T-helper 2 cell treated with Interferon-gamma antibody and Interleukin-4, amounts not matched to agents 5 μg/mL and 100 μg/mL, for 36 hours (primary cell): Measurements from ENCODE around the gene PTBP3.
"Not testable (repeated sequence)": the region's sequence is repeated elsewhere in the genome, so short reads cannot be mapped to it uniquely, and the experiment has no call there.

Experiments used
- DNase-seq: peaks from one replicate; pipeline ENCODE4 v3.0.0; 2021; ENCODE audit warnings: low spot score
- H3K27ac Mint-ChIP-seq: one replicate; pipeline ENCODE4 v1.8.0; 2021; ENCODE audit warnings: mild to moderate bottlenecking, mixed read lengths
- H3K27me3 Mint-ChIP-seq: one replicate; pipeline ENCODE4 v1.8.0; 2021; ENCODE audit warnings: low read depth, mixed read lengths
- H3K36me3 Mint-ChIP-seq: one replicate; pipeline ENCODE4 v1.8.0; 2021; ENCODE audit warnings: low read depth, mixed read lengths
- H3K4me1 Mint-ChIP-seq: one replicate; pipeline ENCODE4 v1.8.0; 2021; ENCODE audit warnings: low read depth, mixed read lengths
- H3K4me3 Mint-ChIP-seq: one replicate; pipeline ENCODE4 v1.8.0; 2022; ENCODE audit warnings: mild to moderate bottlenecking, moderate library complexity, mixed read lengths
- H3K9me3 Mint-ChIP-seq: one replicate; pipeline ENCODE4 v1.8.0; 2021; ENCODE audit warnings: mixed read lengths

The PTBP3 gene

GRCh38 chr9:112332977-112333638 is at the start of gene PTBP3:
TSS of gene PTBP3 (minus strand) at chr9:112333619. CDS start at chr9:112297865, 35,754 bp downstream.
- Mint-ChIP-seq H3K27me3 (no peaks in the 10 kb centered on the region), H3K4me1 (peaks cover 29% of the 10 kb centered on the region), H3K4me3 (peak within 1 kb of the TSS; percentile 98), H3K9me3 (no peaks in the 10 kb centered on the region), H3K27ac (peak within 1 kb of the TSS; percentile 98), H3K36me3 (peaks cover 12% of the 10 kb centered on the region)
- DNase-seq = peak; percentile 75

GRCh38 chr9:112382501-112383364 is 49.3 kb upstream of the PTBP3 start:
- H3K4me1 Mint-ChIP-seq = peaks cover 42% of the 10 kb centered on the region
- no peaks in the 10 kb centered on the region for H3K27me3 Mint-ChIP-seq
- peaks cover 4% of the 10 kb centered on the region for H3K36me3 Mint-ChIP-seq
- H3K4me3 Mint-ChIP-seq = no peak overlapping the region
- H3K9me3 Mint-ChIP-seq = no peaks in the 10 kb centered on the region
- DNase-seq = no peak
- no peak overlapping the region for H3K27ac Mint-ChIP-seq

DNA sequence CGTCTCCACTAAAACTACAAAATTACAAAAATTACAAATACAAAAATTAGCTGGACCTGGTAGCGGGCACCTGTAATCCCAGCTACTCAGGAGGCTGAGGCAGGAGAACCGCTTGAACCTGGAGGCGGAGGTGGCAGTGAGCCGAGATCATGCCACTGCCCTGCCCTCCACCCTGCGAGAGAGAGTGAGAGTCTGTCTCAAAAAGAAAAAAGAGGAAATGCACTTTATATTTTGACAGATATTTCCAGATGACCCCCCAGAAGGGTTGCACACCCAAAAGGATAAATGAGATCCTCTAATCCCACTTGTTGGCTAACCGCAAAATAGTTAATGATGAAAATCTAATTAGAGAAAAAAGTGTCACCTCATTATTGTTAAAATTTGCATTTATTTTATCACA is 48.6 kb upstream of the PTBP3 start:
- Mint-ChIP-seq H3K4me3 (no peak overlapping the region), H3K27ac (no peak overlapping the region), H3K4me1 (peaks cover 43% of the 10 kb centered on the region), H3K36me3 (no peaks in the 10 kb centered on the region), H3K9me3 (no peaks in the 10 kb centered on the region), H3K27me3 (no peaks in the 10 kb centered on the region)
- no peak for DNase-seq

DNA sequence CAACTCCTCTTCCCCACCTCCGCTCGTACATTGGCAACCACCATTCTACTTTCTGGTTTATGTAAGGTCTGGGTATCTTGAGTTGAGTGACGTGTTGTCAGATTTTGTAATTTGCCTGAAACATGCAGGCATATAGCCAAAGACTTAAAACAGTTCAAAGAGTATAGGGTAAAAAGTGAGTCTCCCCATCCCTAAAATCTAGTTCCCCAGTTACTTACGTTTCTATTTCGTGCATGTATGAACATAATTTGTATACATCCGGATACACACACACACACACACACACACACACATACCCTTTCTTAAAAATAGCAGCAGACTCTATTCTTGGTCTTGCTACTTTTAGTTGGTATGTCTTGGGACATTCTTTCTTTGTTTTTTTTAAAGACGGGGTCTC is 47.4 kb upstream of the PTBP3 start:
- Mint-ChIP-seq H3K27me3 (no peaks in the 10 kb centered on the region), H3K36me3 (peaks cover 1% of the 10 kb centered on the region), H3K4me1 (peaks cover 43% of the 10 kb centered on the region), H3K9me3 (no peaks in the 10 kb centered on the region), H3K27ac (peak overlapping the region; percentile 99), H3K4me3 (peak overlapping the region; percentile 99)
- peak; percentile 21 for DNase-seq

GRCh38 chr9:112380102-112380824 is 46.8 kb upstream of the PTBP3 start, which contains the start of gene HSDL2:
TSS of gene HSDL2 (plus strand) at chr9:112380108. CDS start at chr9:112380164, 56 bp downstream.
- no peak for DNase-seq
- Mint-ChIP-seq H3K36me3 (peaks cover 2% of the 10 kb centered on the region), H3K27ac (peak within 1 kb of the TSS; percentile 99), H3K4me3 (peak within 1 kb of the TSS; percentile 99), H3K4me1 (peaks cover 43% of the 10 kb centered on the region), H3K9me3 (no peaks in the 10 kb centered on the region), H3K27me3 (no peaks in the 10 kb centered on the region)

DNA sequence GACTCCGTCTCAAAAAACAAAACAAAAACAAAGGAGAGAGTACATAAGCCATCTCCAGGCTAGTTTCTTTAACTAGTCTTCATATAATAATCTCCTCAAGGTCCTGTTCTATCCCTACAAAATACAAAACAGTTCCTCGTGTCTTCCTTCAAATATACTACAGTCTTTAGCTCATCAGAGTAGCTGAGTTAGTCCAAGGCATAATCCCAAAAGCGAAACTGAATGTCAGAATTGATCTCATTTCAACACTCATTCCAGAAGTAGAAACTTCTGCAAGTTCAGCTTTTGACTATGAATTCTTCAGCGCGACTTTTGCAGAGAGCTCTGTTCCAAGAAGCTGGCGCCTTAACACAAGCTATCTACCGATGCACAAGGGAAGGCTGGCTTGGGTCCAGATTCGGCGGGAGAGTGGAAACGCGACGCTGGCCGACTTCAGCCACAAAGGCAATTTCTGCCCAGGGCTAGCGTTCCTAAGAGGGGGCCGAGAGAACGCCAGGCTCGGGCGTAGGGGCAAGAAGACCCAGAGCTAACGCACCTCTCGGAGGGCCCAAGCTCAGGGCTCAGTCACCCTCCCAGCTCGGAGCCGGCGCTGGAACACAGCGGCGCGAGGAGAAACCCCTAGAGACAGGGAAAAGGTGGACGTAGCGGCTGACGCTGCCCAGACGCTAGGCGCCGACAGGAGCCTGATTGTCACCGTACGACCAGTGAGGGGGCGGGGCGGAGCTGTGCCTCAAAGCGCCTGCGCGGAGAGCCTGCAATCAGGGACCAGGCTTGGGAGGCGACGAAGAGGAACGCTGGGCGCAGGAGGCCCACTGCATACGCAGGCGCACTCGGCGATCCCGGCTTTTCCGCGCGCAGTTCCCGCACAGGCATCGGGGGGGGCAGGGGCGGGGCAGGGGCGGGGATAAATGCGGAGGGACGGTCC is 46.0 kb upstream of the PTBP3 start:
- H3K27me3 Mint-ChIP-seq = no peaks in the 10 kb centered on the region
- H3K36me3 Mint-ChIP-seq = peaks cover 2% of the 10 kb centered on the region
- H3K9me3 Mint-ChIP-seq = no peaks in the 10 kb centered on the region
- peak overlapping the region; percentile 99 for H3K4me3 Mint-ChIP-seq
- peak overlapping the region; percentile 99 for H3K27ac Mint-ChIP-seq
- peaks cover 44% of the 10 kb centered on the region for H3K4me1 Mint-ChIP-seq
- peak; percentile 98 for DNase-seq

- Mint-ChIP-seq H3K27ac (peak overlapping the region; percentile 99), H3K4me3 (peak overlapping the region; percentile 99), H3K27me3 (no peaks in the 10 kb centered on the region), H3K9me3 (no peaks in the 10 kb centered on the region), H3K36me3 (peaks cover 5% of the 10 kb centered on the region), H3K4me1 (peaks cover 45% of the 10 kb centered on the region)
- DNase-seq = peak; percentile 24
Observed at GRCh38 chr9:112378328-112379176, 45.1 kb upstream of the PTBP3 start.

DNA sequence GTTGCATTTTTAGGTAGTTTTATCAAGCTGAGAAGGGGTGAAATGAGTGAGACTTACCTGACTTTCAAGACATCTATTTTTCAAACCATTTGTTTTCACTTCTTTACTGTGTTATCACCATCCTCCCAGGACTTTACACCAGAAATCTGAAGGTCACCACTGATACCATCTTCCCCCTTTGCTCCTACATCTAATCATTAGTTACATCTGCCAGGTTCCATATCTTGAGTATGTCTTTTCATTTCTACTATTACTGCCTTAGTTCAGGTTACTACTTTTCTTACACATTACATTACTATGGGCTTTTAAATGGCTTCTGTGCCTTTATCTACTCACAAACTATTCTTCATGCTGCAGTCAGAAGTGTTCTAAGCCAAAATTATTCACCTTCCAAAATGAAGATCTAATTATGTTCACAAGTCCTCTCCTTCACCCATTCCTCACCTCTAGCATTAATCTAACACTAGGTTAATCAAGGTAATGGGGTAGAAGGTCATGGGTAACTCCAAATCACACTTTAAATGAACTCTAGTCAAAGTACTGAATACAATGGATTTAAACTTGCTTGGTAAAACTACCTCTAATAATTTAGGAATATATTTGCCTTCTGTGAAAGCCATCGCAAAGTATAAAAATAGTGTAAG is 44.4 kb upstream of the PTBP3 start:
- H3K27ac Mint-ChIP-seq = peak overlapping the region; percentile 99
- no peaks in the 10 kb centered on the region for H3K27me3 Mint-ChIP-seq
- DNase-seq = no peak
- H3K4me1 Mint-ChIP-seq = peaks cover 44% of the 10 kb centered on the region
- no peaks in the 10 kb centered on the region for H3K9me3 Mint-ChIP-seq
- peaks cover 7% of the 10 kb centered on the region for H3K36me3 Mint-ChIP-seq
- H3K4me3 Mint-ChIP-seq = peak overlapping the region; percentile 99

- H3K9me3 Mint-ChIP-seq = peaks cover 3% of the 10 kb centered on the region
- H3K36me3 Mint-ChIP-seq = peaks cover 10% of the 10 kb centered on the region
- peak; percentile 29 for DNase-seq
- H3K4me3 Mint-ChIP-seq = peak overlapping the region; percentile 99
- peak overlapping the region; percentile 73 for H3K27ac Mint-ChIP-seq
- H3K4me1 Mint-ChIP-seq = peaks cover 41% of the 10 kb centered on the region
- H3K27me3 Mint-ChIP-seq = no peaks in the 10 kb centered on the region
Observed at GRCh38 chr9:112377087-112377486, 43.7 kb upstream of the PTBP3 start.

DNA sequence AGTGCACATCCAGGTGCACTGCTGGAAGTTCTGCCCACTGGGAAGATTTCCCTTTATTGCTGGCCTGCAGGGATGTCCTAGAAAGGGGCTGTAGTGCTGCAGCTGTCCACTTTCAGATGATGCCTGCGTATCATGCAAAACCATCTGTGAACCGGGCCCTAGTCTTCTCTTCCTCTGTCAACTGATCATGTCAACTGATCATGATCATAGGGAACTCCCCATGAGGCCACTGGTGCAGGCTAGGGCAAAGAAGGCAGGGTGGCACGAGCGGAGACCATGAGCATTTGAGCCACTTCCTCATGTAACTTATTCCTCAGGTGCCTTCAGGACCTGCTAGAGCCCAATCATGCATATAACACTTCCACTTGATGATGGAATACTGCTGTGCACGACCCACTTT is 41.9 kb upstream of the PTBP3 start:
- H3K4me1 Mint-ChIP-seq = peaks cover 30% of the 10 kb centered on the region
- no peak for DNase-seq
- H3K9me3 Mint-ChIP-seq = peaks cover 3% of the 10 kb centered on the region
- no peaks in the 10 kb centered on the region for H3K27me3 Mint-ChIP-seq
- no peak overlapping the region for H3K4me3 Mint-ChIP-seq
- H3K36me3 Mint-ChIP-seq = peaks cover 10% of the 10 kb centered on the region
- no peak overlapping the region for H3K27ac Mint-ChIP-seq

GRCh38 chr9:112374232-112374631 is 40.8 kb upstream of the PTBP3 start:
- not testable (repeated sequence) for H3K4me3 Mint-ChIP-seq, H3K27ac Mint-ChIP-seq, H3K27me3 Mint-ChIP-seq, DNase-seq
- peaks cover 12% of the 10 kb centered on the region for H3K9me3 Mint-ChIP-seq
- H3K36me3 Mint-ChIP-seq = peaks cover 10% of the 10 kb centered on the region
- H3K4me1 Mint-ChIP-seq = peaks cover 29% of the 10 kb centered on the region

GRCh38 chr9:112373666-112374065 is 40.2 kb upstream of the PTBP3 start:
- H3K27me3 Mint-ChIP-seq, H3K4me3 Mint-ChIP-seq, H3K27ac Mint-ChIP-seq, DNase-seq: not testable (repeated sequence)
- H3K4me1 Mint-ChIP-seq = peaks cover 26% of the 10 kb centered on the region
- peaks cover 13% of the 10 kb centered on the region for H3K9me3 Mint-ChIP-seq
- H3K36me3 Mint-ChIP-seq = peaks cover 10% of the 10 kb centered on the region
